PFSK-1 (cell line): ENCODE measurements around the gene TEAD4.

Source experiments
- FOXP2 ChIP-seq: optimal IDR thresholded peaks from 2 replicates; pipeline ENCODE3; 2011; ENCODE audit warnings: borderline replicate concordance, control low read depth, inconsistent platforms; ENCODE audit not compliant: insufficient read depth; ENCODE audit errors: extremely low read length, extremely low read depth
- POLR2AphosphoS5 ChIP-seq: IDR thresholded peaks from 2 replicates; pipeline ENCODE4 v1.6.1; 2012; ENCODE audit warnings: low read depth, mild to moderate bottlenecking, control low read depth, low read length, moderate library complexity
- SIN3A ChIP-seq: IDR thresholded peaks from 2 replicates; pipeline ENCODE4 v1.6.1; 2012; ENCODE audit warnings: mild to moderate bottlenecking, low read length, moderate library complexity, borderline replicate concordance; ENCODE audit not compliant: insufficient read depth
- TAF1 ChIP-seq: IDR thresholded peaks from 2 replicates; pipeline ENCODE4 v1.6.1; 2012; ENCODE audit warnings: low read length, control low read depth, borderline replicate concordance; ENCODE audit not compliant: insufficient read depth
- TF ChIP-seq, protein P1 (sequence below), 2 experiments: IDR thresholded peaks; 2 replicates each; pipeline versions ENCODE4 v1.6.1 to v1.8.0; 2011 to 2012; ENCODE audit warnings: low read depth in 2 of 2, low read length in 2 of 2, control low read depth in 1 of 2, inconsistent platforms in 1 of 2, mild to moderate bottlenecking in 1 of 2, moderate library complexity in 1 of 2; ENCODE audit not compliant: insufficient read depth in 1 of 2

The TEAD4 gene

DNA sequence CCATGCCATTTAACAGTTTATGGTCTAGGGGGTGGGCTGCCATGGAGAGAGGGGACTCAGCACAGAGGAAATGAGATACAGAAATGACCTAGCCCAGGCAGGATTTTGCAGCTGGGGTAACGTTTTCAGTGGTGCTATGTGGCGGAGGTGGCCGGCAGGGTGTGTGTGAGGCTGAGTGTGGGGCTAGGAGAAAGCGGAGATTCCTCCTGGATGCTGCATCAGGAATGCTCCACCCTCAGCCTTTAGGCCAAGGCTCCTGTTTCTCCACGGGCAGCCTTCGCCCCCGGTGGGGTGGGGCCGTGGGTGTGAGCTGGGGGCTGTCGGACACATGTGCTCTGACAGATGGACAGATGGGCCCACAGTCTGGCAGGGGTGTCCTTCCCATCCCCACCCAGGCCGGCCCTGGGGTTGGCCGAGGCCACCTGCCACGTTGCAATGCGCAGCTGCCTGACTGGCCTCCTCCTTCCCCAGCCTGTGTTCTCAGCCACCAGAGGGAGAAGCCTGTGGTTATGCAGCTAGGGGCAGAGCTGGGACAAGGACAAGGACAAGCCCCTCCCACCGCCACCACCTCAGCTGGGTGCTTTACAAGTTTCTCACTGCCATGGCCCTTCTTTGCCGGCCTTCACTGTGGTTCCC lies 44.3 kb downstream of the TEAD4 start:
- TF ChIP-seq TAF1 = no peak

DNA sequence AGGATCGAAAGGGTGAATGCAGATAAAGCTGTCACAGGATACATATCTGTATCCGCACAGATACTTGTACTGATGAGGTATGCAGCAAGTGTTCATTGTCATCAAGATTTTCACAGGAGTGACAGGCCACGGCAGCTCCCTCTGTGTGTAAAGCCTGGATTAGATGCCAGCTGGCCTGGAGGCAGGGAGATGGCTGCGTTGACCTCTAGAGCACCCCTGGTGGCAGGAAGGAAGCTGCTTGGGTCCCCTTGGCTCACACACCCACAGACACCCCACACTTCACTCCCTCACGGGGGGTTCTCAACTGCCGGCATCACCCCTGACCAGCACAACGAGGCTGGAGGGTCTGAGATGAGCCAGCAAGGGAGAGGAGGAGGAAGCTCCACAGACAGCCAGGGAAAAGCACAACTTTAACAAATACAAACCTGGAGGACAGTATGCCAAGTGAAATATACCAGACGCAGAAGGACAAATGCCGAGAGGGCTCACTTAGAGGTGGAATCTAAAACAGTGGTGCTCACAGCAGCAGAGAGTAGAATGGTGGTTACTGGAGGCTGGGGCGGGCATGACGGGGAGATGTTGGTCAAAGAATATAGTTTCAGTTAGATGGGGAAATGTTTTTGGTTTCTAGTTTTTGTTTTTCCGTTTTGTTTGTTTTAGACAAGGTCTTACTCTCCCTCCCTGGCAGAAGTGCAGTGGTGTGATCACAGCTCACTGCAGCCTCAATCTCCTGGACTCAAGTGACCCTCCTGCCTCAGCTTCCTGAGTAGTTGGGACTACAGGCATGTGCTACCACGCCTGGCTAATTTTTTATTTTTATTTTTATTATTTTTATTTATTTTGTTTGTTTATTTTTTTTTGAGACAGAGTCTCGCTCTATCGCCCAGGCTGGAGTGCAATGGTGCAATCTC lies 45.7 kb downstream of the TEAD4 start:
- TF ChIP-seq FOXP2 (no peak), SIN3A (no peak)

DNA sequence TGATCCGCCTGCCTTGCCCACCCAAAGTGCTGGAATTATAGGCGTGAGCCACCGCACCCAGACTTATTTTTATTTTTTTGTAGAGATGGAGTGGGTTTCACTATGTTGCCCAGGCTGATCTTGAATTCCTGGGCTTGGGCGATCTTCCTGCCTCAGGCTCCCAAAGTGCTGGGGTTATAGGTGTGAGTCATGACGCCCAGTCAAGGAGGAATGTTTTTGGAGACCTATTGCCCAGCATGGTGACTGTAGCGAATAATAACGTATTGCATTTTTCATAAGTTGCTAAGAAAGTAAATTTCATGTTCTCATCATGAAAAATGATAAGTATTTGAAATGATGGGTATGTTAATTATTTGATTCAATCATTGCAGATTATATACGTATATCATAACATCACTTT lies 46.5 kb downstream of the TEAD4 start:
- no peak for TF ChIP-seq POLR2AphosphoS5
- no peak for TF ChIP-seq FOXP2
- TF ChIP-seq SIN3A = no peak
- TF ChIP-seq TAF1 = no peak
- TF ChIP-seq, protein P1, sequence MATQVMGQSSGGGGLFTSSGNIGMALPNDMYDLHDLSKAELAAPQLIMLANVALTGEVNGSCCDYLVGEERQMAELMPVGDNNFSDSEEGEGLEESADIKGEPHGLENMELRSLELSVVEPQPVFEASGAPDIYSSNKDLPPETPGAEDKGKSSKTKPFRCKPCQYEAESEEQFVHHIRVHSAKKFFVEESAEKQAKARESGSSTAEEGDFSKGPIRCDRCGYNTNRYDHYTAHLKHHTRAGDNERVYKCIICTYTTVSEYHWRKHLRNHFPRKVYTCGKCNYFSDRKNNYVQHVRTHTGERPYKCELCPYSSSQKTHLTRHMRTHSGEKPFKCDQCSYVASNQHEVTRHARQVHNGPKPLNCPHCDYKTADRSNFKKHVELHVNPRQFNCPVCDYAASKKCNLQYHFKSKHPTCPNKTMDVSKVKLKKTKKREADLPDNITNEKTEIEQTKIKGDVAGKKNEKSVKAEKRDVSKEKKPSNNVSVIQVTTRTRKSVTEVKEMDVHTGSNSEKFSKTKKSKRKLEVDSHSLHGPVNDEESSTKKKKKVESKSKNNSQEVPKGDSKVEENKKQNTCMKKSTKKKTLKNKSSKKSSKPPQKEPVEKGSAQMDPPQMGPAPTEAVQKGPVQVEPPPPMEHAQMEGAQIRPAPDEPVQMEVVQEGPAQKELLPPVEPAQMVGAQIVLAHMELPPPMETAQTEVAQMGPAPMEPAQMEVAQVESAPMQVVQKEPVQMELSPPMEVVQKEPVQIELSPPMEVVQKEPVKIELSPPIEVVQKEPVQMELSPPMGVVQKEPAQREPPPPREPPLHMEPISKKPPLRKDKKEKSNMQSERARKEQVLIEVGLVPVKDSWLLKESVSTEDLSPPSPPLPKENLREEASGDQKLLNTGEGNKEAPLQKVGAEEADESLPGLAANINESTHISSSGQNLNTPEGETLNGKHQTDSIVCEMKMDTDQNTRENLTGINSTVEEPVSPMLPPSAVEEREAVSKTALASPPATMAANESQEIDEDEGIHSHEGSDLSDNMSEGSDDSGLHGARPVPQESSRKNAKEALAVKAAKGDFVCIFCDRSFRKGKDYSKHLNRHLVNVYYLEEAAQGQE (IDR thresholded peaks at IDR 0.05; ENCODE audit: insufficient read depth in 1 of 2, low read depth in 2 of 2, low read length in 2 of 2) = no peak

DNA sequence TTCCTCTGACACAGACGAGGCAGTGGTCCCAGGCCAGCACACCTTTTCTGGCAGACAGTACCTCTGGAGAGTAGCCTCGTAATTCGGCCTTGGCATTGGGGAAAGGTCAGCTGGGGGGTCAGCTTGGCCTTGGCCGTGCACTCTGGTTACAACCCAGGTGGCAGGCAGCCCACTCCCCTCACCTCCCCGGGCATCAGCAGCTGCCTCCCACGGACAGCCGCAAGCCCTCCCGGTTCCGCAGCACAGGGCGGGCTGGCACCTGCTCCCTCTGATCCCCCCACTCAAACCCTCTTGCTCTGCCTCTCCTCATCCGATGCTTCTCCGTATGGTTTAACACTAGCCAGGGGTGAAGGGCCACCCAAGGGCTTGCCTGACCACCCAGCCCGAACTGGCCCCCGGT lies 50.6 kb downstream of the TEAD4 start:
- TF ChIP-seq FOXP2 (no peak), SIN3A (no peak), POLR2AphosphoS5 (no peak), TAF1 (no peak)
- TF ChIP-seq, protein P1 (IDR thresholded peaks at IDR 0.05; ENCODE audit: insufficient read depth in 1 of 2, low read depth in 2 of 2, low read length in 2 of 2) = no peak

DNA sequence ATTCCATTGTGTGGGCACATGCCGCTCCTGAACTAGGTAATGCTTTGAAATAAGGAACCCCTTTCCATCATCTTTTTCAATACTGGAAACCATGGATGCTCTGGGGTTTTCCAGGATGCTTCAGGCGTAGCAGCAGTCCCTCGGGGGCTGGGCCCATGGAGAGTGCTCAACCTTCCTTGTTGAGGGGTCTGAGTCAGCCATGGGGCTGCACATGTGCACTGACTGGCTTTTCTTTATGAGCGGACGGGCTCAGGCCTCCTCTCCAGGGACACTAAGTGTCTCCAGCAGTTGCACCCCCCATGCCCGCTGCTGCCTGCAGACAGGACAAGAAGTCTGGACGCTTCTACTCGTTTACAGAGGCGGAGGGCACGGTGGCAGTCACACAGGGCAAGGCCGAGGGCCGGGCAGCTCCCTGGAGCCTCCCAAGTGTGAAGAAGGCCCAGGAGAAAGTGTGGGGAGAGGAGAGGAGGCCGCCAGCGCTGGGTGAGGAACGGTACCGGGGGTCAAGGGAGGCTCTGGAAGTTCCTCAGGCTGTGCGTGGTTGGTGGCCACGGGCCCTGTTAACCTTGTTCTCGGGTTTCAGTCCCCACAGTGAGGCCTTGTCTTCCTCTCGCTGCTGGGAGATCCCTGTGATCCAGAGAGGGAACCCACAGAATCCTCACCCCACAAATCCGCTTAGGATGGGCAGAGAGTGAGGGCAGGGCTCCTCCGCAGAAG lies 51.2 kb downstream of the TEAD4 start:
- TF ChIP-seq, protein P1 (IDR thresholded peaks at IDR 0.05; ENCODE audit: insufficient read depth in 1 of 2, low read depth in 2 of 2, low read length in 2 of 2) = no peak
- TF ChIP-seq TAF1 (no peak), POLR2AphosphoS5 (no peak), FOXP2 (no peak)

DNA sequence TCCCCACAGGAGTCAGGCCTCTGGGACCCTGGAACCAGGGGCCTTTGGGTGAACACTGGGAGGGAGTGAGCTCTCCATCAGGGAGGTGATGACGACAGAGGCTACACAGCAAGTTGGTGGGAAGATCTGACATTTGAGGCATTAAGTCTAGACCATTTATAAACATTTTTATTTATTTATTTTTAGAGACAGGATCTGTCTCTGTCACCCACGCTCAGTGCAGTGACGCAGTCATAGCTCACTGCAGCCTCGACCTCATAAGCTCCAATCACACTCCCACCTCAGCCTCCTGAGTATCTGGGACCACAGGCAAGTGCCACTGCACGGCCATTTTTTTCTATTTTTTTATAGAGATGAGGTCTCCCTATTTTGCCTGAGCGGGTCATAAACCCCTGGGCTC lies 53.6 kb downstream of the TEAD4 start:
- TF ChIP-seq POLR2AphosphoS5 (no peak), FOXP2 (no peak), SIN3A (no peak), TAF1 (no peak)
